HEK293 (cell line): Measurements from ENCODE around the gene CDC26.

Experiments used
- CTCF ChIA-PET: fragments of 350-600 bp; formaldehyde crosslinking; extraction: SDS; loops from one replicate; lab custom pipeline; 2021; ENCODE audit warnings: antibody characterized with exemption; lab: Yijun Ruan, JAX
- POLR2A ChIA-PET: fragments of 300-600 bp; formaldehyde crosslinking; extraction: SDS; loops from one replicate; lab custom pipeline; 2020; ENCODE audit warnings: antibody characterized with exemption, inconsistent platforms; lab: Yijun Ruan, JAX
- H3K27ac ChIP-seq: fragments of 200-500 bp; sonication (Bioruptor generic); 2 replicates; pipeline ENCODE4 v1.5.1; 2014; ENCODE audit warnings: low read depth, low read length, control low read depth, inconsistent platforms; ENCODE audit errors: extremely low read depth
- H3K36me3 ChIP-seq, 2 experiments: fragments of 200-500 bp in 1 of 2; sonication (Bioruptor generic) in 1 of 2; 1 replicate in 1 of 2; 2 replicates in 1 of 2; pipeline ENCODE4 v1.5.1; 2014 to 2017; ENCODE audit warnings: inconsistent platforms in 2 of 2, low read length in 2 of 2; ENCODE audit not compliant: control insufficient read depth in 2 of 2, insufficient read depth in 1 of 2
- H3K4me1 ChIP-seq: fragments of 200-500 bp; sonication (Bioruptor generic); 2 replicates; pipeline ENCODE4 v1.5.1; 2014; ENCODE audit warnings: mild to moderate bottlenecking, low read length, inconsistent platforms; ENCODE audit not compliant: control insufficient read depth, insufficient read depth
- H3K4me3 ChIP-seq: 2 replicates; pipeline ENCODE4 v1.5.1; 2011; ENCODE audit warnings: low read depth, mild to moderate bottlenecking, control low read depth, low read length, moderate library complexity
- H3K9me3 ChIP-seq: fragments of 200-500 bp; sonication (Bioruptor generic); 2 replicates; pipeline ENCODE4 v1.5.1; 2014; ENCODE audit warnings: low read depth, low read length, inconsistent platforms; ENCODE audit not compliant: control insufficient read depth, insufficient read depth
- BCL11A ChIP-seq: fragments of 450-650 bp; formaldehyde crosslinking; IDR thresholded peaks from 2 replicates; pipeline ENCODE4 v1.5.1; 2016; ENCODE audit warnings: low read depth, missing biosample characterization, missing genetic modification characterization
- GLI2 ChIP-seq: fragments of 450-650 bp; formaldehyde crosslinking; IDR thresholded peaks from 2 replicates; pipeline ENCODE4; 2017; ENCODE audit warnings: missing biosample characterization, missing genetic modification characterization, low read depth, borderline replicate concordance
- HOXD13 ChIP-seq: sonication (generic); formaldehyde crosslinking; IDR thresholded peaks from 2 replicates; pipeline ENCODE4 v1.8.0; 2022; ENCODE audit warnings: missing genetic modification reagents, borderline replicate concordance
- INSM2 ChIP-seq: fragments of 450-650 bp; formaldehyde crosslinking; IDR thresholded peaks from 2 replicates; pipeline ENCODE4 v1.5.1; 2016; ENCODE audit warnings: missing biosample characterization, missing genetic modification characterization
- MEIS1 ChIP-seq: sonication (generic); formaldehyde crosslinking; IDR thresholded peaks from 2 replicates; pipeline ENCODE4 v1.8.1; 2022; ENCODE audit warnings: missing genetic modification reagents, mild to moderate bottlenecking, borderline replicate concordance
- PBX3 ChIP-seq: sonication (generic); formaldehyde crosslinking; IDR thresholded peaks from 2 replicates; pipeline ENCODE4 v1.8.1; 2022; ENCODE audit warnings: mild to moderate bottlenecking, moderate library complexity, missing genetic modification reagents
- PRDM2 ChIP-seq: fragments of 450-650 bp; formaldehyde crosslinking; IDR thresholded peaks from 2 replicates; pipeline ENCODE4 v1.5.1; 2016; ENCODE audit warnings: missing biosample characterization, missing genetic modification characterization, borderline replicate concordance
- PRDM4 ChIP-seq: fragments of 450-650 bp; formaldehyde crosslinking; IDR thresholded peaks from 2 replicates; pipeline ENCODE4 v1.5.1; 2017; ENCODE audit warnings: missing biosample characterization, missing genetic modification characterization
- RBAK ChIP-seq: fragments of 450-650 bp; formaldehyde crosslinking; IDR thresholded peaks from 2 replicates; pipeline ENCODE4 v1.5.1; 2016; ENCODE audit warnings: missing biosample characterization, missing genetic modification characterization
- ZNF132 ChIP-seq: fragments of 450-650 bp; formaldehyde crosslinking; IDR thresholded peaks from 2 replicates; pipeline ENCODE4 v1.5.1; 2017; ENCODE audit warnings: missing biosample characterization, missing genetic modification characterization, borderline replicate concordance
- ZNF155 ChIP-seq: fragments of 450-650 bp; formaldehyde crosslinking; IDR thresholded peaks from 2 replicates; pipeline ENCODE4 v1.5.1; 2016; ENCODE audit warnings: missing biosample characterization, missing genetic modification characterization
- ZNF560 ChIP-seq: fragments of 450-650 bp; formaldehyde crosslinking; IDR thresholded peaks from 2 replicates; pipeline ENCODE4 v1.5.1; 2017; ENCODE audit warnings: missing biosample characterization, missing genetic modification characterization, borderline replicate concordance
- ZNF623 ChIP-seq: fragments of 450-650 bp; formaldehyde crosslinking; IDR thresholded peaks from 2 replicates; pipeline ENCODE4 v1.5.1; 2016; ENCODE audit warnings: missing biosample characterization, missing genetic modification characterization
- ZNF776 ChIP-seq: fragments of 450-650 bp; formaldehyde crosslinking; IDR thresholded peaks from 2 replicates; pipeline ENCODE4 v1.5.0; 2017; ENCODE audit warnings: missing biosample characterization, missing genetic modification characterization, borderline replicate concordance
- ZSCAN30 ChIP-seq: fragments of 450-650 bp; IDR thresholded peaks from 2 replicates; pipeline ENCODE4 v1.5.1; 2018; ENCODE audit warnings: missing biosample characterization, mild to moderate bottlenecking, missing genetic modification characterization, moderate library complexity

The CDC26 gene

GRCh38 chr9:113298311-113298710 lies 22.9 kb upstream of the CDC26 start:
- TF ChIP-seq PRDM2 (tag by site-specific recombination) = no peak
- TF ChIP-seq HOXD13 = no peak
- TF ChIP-seq BCL11A (tag by site-specific recombination) = no peak
- no peak for TF ChIP-seq INSM2 (tag by site-specific recombination)
- TF ChIP-seq MEIS1 (CRISPR knock-in tag) = no peak
- no peak for TF ChIP-seq ZNF155
- TF ChIP-seq ZSCAN30 = no peak
- TF ChIP-seq RBAK (tag by site-specific recombination) = no peak
- no peak for TF ChIP-seq ZNF776 (tag by site-specific recombination)
- TF ChIP-seq ZNF560 (tag by site-specific recombination) = no peak
- TF ChIP-seq ZNF623 (tag by site-specific recombination) = no peak
- no peak for TF ChIP-seq ZNF132 (tag by site-specific recombination)
- no peak for TF ChIP-seq GLI2 (tag by site-specific recombination)
- TF ChIP-seq PBX3 (CRISPR knock-in tag) = no peak
- TF ChIP-seq PRDM4 (tag by site-specific recombination) = no peak
- no peaks in the 10 kb centered on the region for H3K9me3 ChIP-seq
- no peaks in the 10 kb centered on the region for H3K4me1 ChIP-seq
- no peak overlapping the region for H3K27ac ChIP-seq
- H3K4me3 ChIP-seq = no peak overlapping the region
- peaks cover 1 to 7% of the 10 kb centered on the region in 2 experiments; a peak in 2 of 3 replicates for H3K36me3 ChIP-seq
- ChIA-PET CTCF (no interaction called here), POLR2A (interaction anchor here (1.2 to 1.8 kb wide), 2 partner anchors 23 to 42 kb away, joined by 3 to 5 read pairs; partner anchors contain the start of genes CDC26, PRPF4 and WDR31)
